Small intestine (tissue), 7 donors: ENCODE data around the gene ABCB9. TPM values are rescaled to one million over a fixed set of nuclear protein-coding genes. Genes with fewer than 3 reads are reported as not detected.

Experiments used
- DNase-seq, 2 donors: peaks; one replicate each; pipeline versions ENCODE4 v3.0.0 to v3.0.0-alpha.2; 2013
- FAIRE-seq: peaks from 2 replicates; lab custom pipeline; 2012; peaks lifted over from hg19 to GRCh38; lab: Jason Lieb, UNC
- H3K27ac ChIP-seq, 3 donors: one replicate each; pipeline ENCODE4 v1.5.1; 2013; ENCODE audit warnings: low read length in 2 of 3, mild to moderate bottlenecking in 2 of 3, control low read depth in 1 of 3, inconsistent platforms in 1 of 3, low read depth in 1 of 3, moderate library complexity in 1 of 3
- H3K27me3 ChIP-seq, 3 donors: one replicate each; pipeline ENCODE4 v1.6.1; 2013; ENCODE audit warnings: low read length in 3 of 3, inconsistent platforms in 1 of 3; ENCODE audit not compliant: control insufficient read depth in 3 of 3, insufficient read depth in 3 of 3
- H3K36me3 ChIP-seq, 3 donors: one replicate each; pipeline ENCODE4 v1.6.1; 2013; ENCODE audit warnings: low read length in 3 of 3, inconsistent platforms in 1 of 3, low read depth in 1 of 3, mild to moderate bottlenecking in 1 of 3, moderate library complexity in 1 of 3; ENCODE audit not compliant: control insufficient read depth in 3 of 3, insufficient read depth in 2 of 3
- H3K4me1 ChIP-seq, 3 donors: one replicate each; pipeline ENCODE4 v1.6.1; 2013; ENCODE audit warnings: low read length in 2 of 3, inconsistent platforms in 1 of 3, low read depth in 1 of 3, mild to moderate bottlenecking in 1 of 3, moderate library complexity in 1 of 3; ENCODE audit not compliant: control insufficient read depth in 3 of 3, insufficient read depth in 2 of 3
- H3K4me3 ChIP-seq, 3 donors: one replicate each; pipeline ENCODE4 v1.5.1; 2013; ENCODE audit warnings: low read length in 3 of 3, control low read depth in 1 of 3, inconsistent platforms in 1 of 3, low read depth in 1 of 3, mild to moderate bottlenecking in 1 of 3, moderate library complexity in 1 of 3
- H3K9me3 ChIP-seq, 2 donors: one replicate each; pipeline ENCODE4 v1.6.1; 2013; ENCODE audit warnings: low read depth in 1 of 2, low read length in 1 of 2; ENCODE audit not compliant: control insufficient read depth in 2 of 2, insufficient read depth in 1 of 2
- WGBS, 3 donors: extraction: QIAGEN DNeasy Blood & Tissue Kit; methylation state at CpG; one replicate each; pipeline ENCODE4 v1.1.7; 2013; 5-methylcytosine and 5-hydroxymethylcytosine counted together
- polyA plus RNA-seq, 4 donors: library from polyadenylated mRNA; stranded (reverse) in 3 of 4; unstranded in 1 of 4; fragments of 200-250 nt in 3 of 4; fragments of 120-200 nt in 1 of 4; gene quantifications; one replicate each; pipeline versions ENCODE4 v1.2.1 to v1.2.3, GENCODE V29; 2013
- donor health status: healthy with polysubstance abuse.
- donor health status: control.
- donor health status: control.
- donor health status: Bipolar disorder and iron deficiency.
- donor health status: healthy.

ABCB9 gene
- polyA plus RNA-seq, 4 donors = 2.5 to 6.6 (median 4.7) TPM

DNA sequence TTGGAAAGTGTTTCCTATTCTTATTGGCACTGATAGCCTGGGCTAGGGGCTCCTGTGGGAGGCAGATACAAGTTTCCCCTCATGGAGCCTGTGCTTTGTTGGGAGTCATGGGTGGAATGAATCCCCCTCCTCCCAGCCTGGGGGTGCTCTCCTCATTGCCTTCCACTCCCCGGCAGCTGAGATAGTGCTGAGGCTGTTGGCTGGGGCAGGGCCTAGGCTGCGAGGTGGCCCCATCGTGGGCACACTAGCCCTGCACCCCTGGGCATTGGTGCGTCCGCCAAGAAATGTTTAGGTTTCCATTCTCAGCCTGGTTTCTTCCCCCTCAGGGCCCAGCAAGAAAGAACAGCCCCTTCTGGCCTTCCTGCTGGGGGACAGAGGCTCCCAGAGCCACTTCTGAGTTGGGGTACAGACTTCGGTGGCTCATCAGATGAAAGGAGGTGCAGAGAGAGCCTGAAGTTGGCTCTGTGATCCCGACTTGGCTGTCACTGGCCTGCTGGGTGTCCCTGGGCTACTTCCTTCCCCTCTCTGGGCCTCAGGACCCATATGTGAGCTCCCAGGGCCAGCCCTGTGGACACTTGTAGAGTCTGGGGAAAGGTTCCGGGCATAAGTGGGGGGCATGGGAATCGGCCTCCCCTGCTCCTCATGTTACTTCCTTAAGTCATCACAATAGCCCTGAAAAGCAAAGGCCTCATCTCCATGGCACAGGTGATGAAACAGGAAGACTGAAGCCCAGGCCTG is 11.6 kb upstream of the ABCB9 start:
- peaks cover 10 to 55% (median 10%) of the 10 kb centered on the region in 3 donors for H3K4me1 ChIP-seq
- 82 to 92% (median 85%) methylated on average over 9 of the region's 9 CpGs for WGBS, 3 donors

DNA sequence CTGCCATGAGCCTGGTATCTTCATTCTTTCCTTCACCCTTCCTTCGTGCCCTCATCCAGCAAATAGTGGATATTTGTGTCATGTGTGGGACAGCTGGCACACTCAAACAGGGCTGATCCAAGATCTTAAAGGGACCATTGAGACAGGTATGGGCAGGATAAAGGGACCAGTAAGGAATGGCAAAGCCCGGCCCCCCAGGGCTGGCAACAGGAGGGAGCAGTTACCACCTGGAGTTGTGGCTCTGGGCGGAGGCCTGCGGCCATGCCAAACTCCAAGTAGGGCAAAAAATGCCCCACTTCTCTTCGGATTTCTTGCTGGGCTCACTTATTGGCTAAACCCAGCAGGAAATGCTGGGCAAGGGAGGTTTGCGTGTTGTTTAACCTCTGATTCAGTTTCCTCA is 10.9 kb upstream of the ABCB9 start:
- H3K36me3 ChIP-seq = peaks cover 0 to 41% (median 0%) of the 10 kb centered on the region in 3 donors
- H3K27ac ChIP-seq = no peak overlapping the region
- H3K4me1 ChIP-seq = peaks cover 10 to 50% (median 10%) of the 10 kb centered on the region in 3 donors
- no peaks in the 10 kb centered on the region for H3K27me3 ChIP-seq
- 82 to 90% (median 88%) methylated on average over 6 of the region's 6 CpGs for WGBS, 3 donors
- H3K9me3 ChIP-seq = no peaks in the 10 kb centered on the region
- FAIRE-seq = no peak
- no peak overlapping the region for H3K4me3 ChIP-seq
- DNase-seq = no peak

More for the DNA sequence above, 11.6 kb upstream of the ABCB9 start:
- DNase-seq (no peak), FAIRE-seq (no peak)
- no peak overlapping the region for H3K27ac ChIP-seq
- H3K27me3 ChIP-seq = no peaks in the 10 kb centered on the region
- no peaks in the 10 kb centered on the region for H3K9me3 ChIP-seq
- no peak overlapping the region for H3K4me3 ChIP-seq
- peaks cover 0 to 48% (median 0%) of the 10 kb centered on the region in 3 donors for H3K36me3 ChIP-seq

DNA sequence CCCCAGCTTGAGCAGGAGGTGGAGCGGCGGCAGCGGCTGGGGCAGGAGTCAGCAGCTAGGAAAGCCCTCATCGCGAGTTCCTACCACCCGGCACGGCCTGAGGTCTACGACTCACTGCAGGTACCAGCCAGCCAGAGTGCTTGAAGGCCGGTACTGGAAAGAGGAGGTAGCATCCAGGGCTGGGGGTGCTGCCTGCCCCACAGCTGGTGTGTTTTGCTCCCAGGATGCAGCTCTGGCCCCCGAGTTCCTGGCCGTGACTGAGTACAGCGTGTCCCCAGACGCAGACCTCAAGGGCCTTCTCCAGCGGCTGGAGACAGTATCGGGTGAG is 10.3 kb upstream of the ABCB9 start:
- Histone ChIP-seq H3K4me1 (peaks cover 6 to 44% (median 6%) of the 10 kb centered on the region in 3 donors), H3K27ac (no peak overlapping the region), H3K27me3 (no peaks in the 10 kb centered on the region), H3K4me3 (peak overlapping the region in 1 of 3 donors; percentile 80), H3K36me3 (peaks cover 0 to 36% (median 0%) of the 10 kb centered on the region in 3 donors), H3K9me3 (no peaks in the 10 kb centered on the region)
- no peak for FAIRE-seq
- DNase-seq = no peak
- 76 to 87% (median 85%) methylated on average over 15 of the region's 15 CpGs for WGBS, 3 donors

DNA sequence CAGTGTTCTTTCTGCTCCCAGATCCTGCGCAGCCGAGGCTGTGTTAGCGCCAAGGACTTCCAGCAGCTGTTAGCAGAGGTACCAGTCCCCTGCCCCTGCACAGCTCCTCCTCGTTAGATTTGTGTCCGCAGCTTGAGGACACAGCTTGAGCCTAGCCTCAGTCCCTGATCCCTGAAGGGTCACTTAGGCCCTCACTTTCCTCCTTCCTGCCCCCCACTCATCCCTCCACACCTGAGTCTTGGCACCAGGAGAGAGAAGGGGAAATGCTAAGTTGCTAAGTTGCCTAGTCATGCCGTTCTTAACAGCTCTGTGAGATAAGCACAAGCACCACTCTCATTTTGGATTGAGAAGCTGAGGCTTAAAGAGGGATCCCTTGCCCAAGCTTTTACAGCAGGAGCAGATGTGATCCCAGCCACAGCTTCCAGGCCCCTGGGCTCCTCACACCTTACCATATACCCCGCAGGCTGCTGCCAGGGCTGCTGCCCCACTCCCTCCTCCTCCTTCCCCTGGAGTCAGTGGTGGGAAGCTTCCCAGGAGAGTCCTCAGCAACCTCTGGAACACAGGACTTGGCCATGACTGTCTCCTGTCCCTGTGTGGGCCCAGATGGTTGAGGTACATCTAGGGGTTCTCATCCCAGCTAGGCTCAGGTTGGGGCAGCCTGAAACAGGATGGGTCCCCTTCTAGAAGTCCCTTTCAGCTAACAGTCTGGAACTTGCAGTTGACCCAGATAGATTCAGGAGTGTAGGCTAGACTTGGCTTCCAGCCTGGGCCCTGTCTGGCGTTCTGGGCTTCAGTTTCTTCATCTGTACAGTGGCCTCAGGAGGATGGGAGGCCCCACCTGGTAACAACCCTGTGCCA is 9.8 kb upstream of the ABCB9 start:
- H3K4me1 ChIP-seq = peaks cover 6 to 43% (median 6%) of the 10 kb centered on the region in 3 donors
- H3K27me3 ChIP-seq = no peaks in the 10 kb centered on the region
- peak overlapping the region; percentile 75 to 80 (median 77) for H3K4me3 ChIP-seq
- H3K9me3 ChIP-seq = no peaks in the 10 kb centered on the region
- FAIRE-seq = no peak
- H3K27ac ChIP-seq = peak overlapping the region in 2 of 3 donors; percentile 90 to 92
- peak in 1 of 2 donors; percentile 18 for DNase-seq
- H3K36me3 ChIP-seq = peaks cover 0 to 34% (median 0%) of the 10 kb centered on the region in 3 donors
- WGBS, 3 donors = 5 to 12% (median 5%) methylated on average over 8 of the region's 8 CpGs

DNA sequence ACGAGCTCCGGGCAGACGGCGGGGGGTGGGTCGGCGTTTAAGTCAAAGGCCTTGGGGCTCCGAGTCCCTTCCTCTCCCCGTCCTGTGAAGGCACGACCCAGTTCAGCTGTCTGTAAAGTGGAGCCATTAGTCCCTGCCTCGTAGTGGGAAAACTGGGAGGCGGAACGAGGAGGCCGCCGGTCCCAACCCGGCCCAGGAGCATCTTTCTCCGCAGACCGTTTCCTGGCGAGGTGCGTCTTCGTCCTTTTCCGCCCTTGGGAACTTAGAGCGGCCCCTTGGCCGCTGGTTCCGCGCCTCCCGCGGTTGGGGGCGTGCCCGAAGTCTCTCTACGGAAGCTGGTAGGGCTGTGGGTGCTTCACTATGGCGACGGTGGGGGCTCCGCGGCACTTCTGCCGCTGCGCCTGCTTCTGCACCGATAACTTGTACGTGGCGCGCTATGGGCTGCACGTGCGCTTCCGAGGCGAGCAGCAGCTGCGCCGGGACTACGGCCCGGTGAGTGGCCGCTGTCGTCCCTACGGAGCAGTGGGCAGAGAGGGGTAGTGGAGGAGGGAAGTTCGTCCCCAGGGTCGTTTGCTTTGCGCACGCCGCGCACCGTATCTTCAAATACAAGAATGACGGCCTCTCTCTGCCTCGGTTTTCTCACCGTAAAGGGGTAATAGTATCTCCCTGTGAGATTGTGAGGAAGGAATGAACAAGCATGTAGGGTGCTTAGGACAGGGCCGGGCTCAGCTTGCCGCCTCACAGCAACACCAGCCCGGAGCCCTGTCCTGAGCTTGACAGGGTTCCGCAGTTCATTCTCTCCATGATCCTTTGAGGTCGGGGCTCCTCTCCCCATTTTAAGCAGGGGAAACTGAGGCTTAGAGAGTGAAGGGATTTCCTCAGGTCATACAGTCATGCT is 8.9 kb upstream of the ABCB9 start, which contains the start of gene OGFOD2:
OGFOD2 (plus strand) TSS at position 353 of the 898 bp plus-strand sequence; CDS start at position 361, 8 bp downstream.
- H3K27ac ChIP-seq = peak within 1 kb of the TSS; percentile 90 to 94 (median 93)
- H3K4me3 ChIP-seq = peak within 1 kb of the TSS; percentile 75 to 80 (median 77)
- no peak for FAIRE-seq
- peaks cover 0 to 34% (median 0%) of the 10 kb centered on the region in 3 donors for H3K36me3 ChIP-seq
- no peaks in the 10 kb centered on the region for H3K9me3 ChIP-seq
- H3K27me3 ChIP-seq = no peaks in the 10 kb centered on the region
- WGBS, 3 donors = 0 to 1% (median 0%) methylated on average over 66 of the region's 66 CpGs
- DNase-seq = peak; percentile 91 to 95
- H3K4me1 ChIP-seq = peaks cover 6 to 46% (median 6%) of the 10 kb centered on the region in 3 donors

DNA sequence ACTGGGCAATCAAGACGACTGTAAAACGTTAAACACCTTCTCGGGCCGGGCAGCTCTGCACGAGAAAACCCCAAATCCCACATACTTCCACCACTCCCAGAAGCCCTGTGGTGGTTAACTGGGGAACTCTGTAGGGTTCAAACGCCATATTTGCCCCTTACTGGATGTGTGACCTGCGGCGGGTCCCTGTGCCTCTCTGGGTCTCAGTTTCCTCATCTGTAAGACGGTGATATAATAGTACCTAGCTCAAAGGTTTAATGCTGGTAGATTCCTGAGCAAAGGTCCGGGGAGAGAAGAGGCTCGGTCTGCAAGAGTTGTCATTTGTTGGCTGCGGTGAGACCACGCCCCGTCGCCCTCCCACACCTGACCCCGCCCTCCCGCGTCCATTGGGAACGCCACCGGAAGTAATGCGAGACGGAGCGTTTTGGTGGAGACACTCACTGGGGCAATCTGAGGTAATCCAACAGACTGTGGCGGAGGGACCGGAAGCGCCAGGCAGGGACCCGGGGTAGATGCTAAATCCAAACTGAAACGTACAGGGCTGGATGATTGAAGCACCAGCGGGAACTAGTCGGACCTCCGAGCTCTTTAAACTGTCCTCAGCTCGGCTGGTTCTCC is 8.1 kb upstream of the ABCB9 start:
- peaks cover 2 to 44% (median 6%) of the 10 kb centered on the region in 3 donors for H3K4me1 ChIP-seq
- H3K27me3 ChIP-seq = no peaks in the 10 kb centered on the region
- H3K36me3 ChIP-seq = peaks cover 0 to 34% (median 0%) of the 10 kb centered on the region in 3 donors
- no peaks in the 10 kb centered on the region for H3K9me3 ChIP-seq
- peak overlapping the region; percentile 90 to 94 (median 93) for H3K27ac ChIP-seq
- DNase-seq = peak; percentile 100
- FAIRE-seq = no peak
- WGBS, 3 donors = 0 to 1% (median 0%) methylated on average over 32 of the region's 32 CpGs
- H3K4me3 ChIP-seq = peak overlapping the region; percentile 75 to 80 (median 77)

DNA sequence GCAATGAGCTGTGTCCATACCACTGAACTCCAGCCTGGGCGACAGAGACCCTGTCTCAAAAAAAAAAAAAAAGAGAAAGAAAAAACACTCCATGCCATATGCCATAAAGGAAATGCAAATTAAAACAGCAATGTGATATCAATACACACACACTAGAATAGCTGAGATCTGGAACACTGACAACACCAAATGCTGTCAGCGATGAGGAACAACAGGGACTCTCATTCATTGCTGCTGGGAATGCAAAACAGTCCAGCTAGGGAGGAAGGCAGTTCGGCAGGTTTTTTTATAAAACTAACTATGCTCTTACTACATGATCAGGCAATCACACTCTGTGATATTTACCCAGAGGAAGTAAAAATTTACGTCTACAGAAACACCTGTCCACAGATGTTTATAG is 3.4 kb upstream of the ABCB9 start:
- WGBS, 3 donors = 14 to 36% (median 34%) methylated on average over 4 of the region's 4 CpGs

More for the DNA sequence above, 3.4 kb upstream of the ABCB9 start:
- no peak overlapping the region for H3K4me3 ChIP-seq
- no peak overlapping the region for H3K27ac ChIP-seq
- H3K4me1 ChIP-seq = peaks cover 3 to 36% (median 4%) of the 10 kb centered on the region in 3 donors
- DNase-seq (peak in 1 of 2 donors; percentile 18), FAIRE-seq (no peak)
- no peaks in the 10 kb centered on the region for H3K9me3 ChIP-seq
- H3K27me3 ChIP-seq = no peaks in the 10 kb centered on the region
- H3K36me3 ChIP-seq = no peaks in the 10 kb centered on the region
